HEK293 (cell line): ENCODE results near the gene SYT13.

Experiments
- CTCF ChIA-PET: fragments of 350-600 bp; formaldehyde crosslinking; extraction: SDS; loops from one replicate; lab custom pipeline; 2021; ENCODE audit warnings: antibody characterized with exemption; lab: Yijun Ruan, JAX
- POLR2A ChIA-PET: fragments of 300-600 bp; formaldehyde crosslinking; extraction: SDS; loops from one replicate; lab custom pipeline; 2020; ENCODE audit warnings: antibody characterized with exemption, inconsistent platforms; lab: Yijun Ruan, JAX
- H3K27ac ChIP-seq: fragments of 200-500 bp; sonication (Bioruptor generic); 2 replicates; pipeline ENCODE4 v1.5.1; 2014; ENCODE audit warnings: low read depth, low read length, control low read depth, inconsistent platforms; ENCODE audit errors: extremely low read depth
- H3K36me3 ChIP-seq, 2 experiments: fragments of 200-500 bp in 1 of 2; sonication (Bioruptor generic) in 1 of 2; 1 replicate in 1 of 2; 2 replicates in 1 of 2; pipeline ENCODE4 v1.5.1; 2014 to 2017; ENCODE audit warnings: inconsistent platforms in 2 of 2, low read length in 2 of 2; ENCODE audit not compliant: control insufficient read depth in 2 of 2, insufficient read depth in 1 of 2
- H3K4me1 ChIP-seq: fragments of 200-500 bp; sonication (Bioruptor generic); 2 replicates; pipeline ENCODE4 v1.5.1; 2014; ENCODE audit warnings: mild to moderate bottlenecking, low read length, inconsistent platforms; ENCODE audit not compliant: control insufficient read depth, insufficient read depth
- H3K4me3 ChIP-seq: 2 replicates; pipeline ENCODE4 v1.5.1; 2011; ENCODE audit warnings: low read depth, mild to moderate bottlenecking, control low read depth, low read length, moderate library complexity
- H3K9me3 ChIP-seq: fragments of 200-500 bp; sonication (Bioruptor generic); 2 replicates; pipeline ENCODE4 v1.5.1; 2014; ENCODE audit warnings: low read depth, low read length, inconsistent platforms; ENCODE audit not compliant: control insufficient read depth, insufficient read depth
- FEZF1 ChIP-seq: fragments of 450-650 bp; formaldehyde crosslinking; IDR thresholded peaks from 2 replicates; pipeline ENCODE4 v1.5.1; 2016; ENCODE audit warnings: missing biosample characterization, missing genetic modification characterization
- KLF7 ChIP-seq: fragments of 450-650 bp; formaldehyde crosslinking; IDR thresholded peaks from 2 replicates; pipeline ENCODE4 v1.5.1; 2016; ENCODE audit warnings: missing biosample characterization, missing genetic modification characterization, borderline replicate concordance
- MYNN ChIP-seq: fragments of 450-650 bp; formaldehyde crosslinking; IDR thresholded peaks from 2 replicates; pipeline ENCODE4 v1.5.1; 2016; ENCODE audit warnings: missing biosample characterization, missing genetic modification characterization, borderline replicate concordance
- TCF7L2 ChIP-seq: IDR thresholded peaks from 2 replicates; pipeline ENCODE4 v1.6.1; 2011; ENCODE audit warnings: low read depth, mild to moderate bottlenecking, inconsistent platforms, low read length, moderate library complexity, borderline replicate concordance
- WT1 ChIP-seq: fragments of 450-650 bp; formaldehyde crosslinking; IDR thresholded peaks from 2 replicates; pipeline ENCODE4 v1.5.1; 2016; ENCODE audit warnings: missing biosample characterization, missing genetic modification characterization
- ZBTB21 ChIP-seq: fragments of 450-650 bp; formaldehyde crosslinking; IDR thresholded peaks from 2 replicates; pipeline ENCODE4 v1.5.1; 2017; ENCODE audit warnings: missing biosample characterization, missing genetic modification characterization
- ZNF114 ChIP-seq: fragments of 450-650 bp; formaldehyde crosslinking; IDR thresholded peaks from 2 replicates; pipeline ENCODE4 v1.5.0; 2017; ENCODE audit warnings: missing biosample characterization, missing genetic modification characterization
- ZNF211 ChIP-seq: fragments of 450-650 bp; formaldehyde crosslinking; IDR thresholded peaks from 2 replicates; pipeline ENCODE4 v1.5.1; 2016; ENCODE audit warnings: low read depth, missing biosample characterization, missing genetic modification characterization
- ZNF239 ChIP-seq: fragments of 450-650 bp; formaldehyde crosslinking; IDR thresholded peaks from 2 replicates; pipeline ENCODE4 v1.5.1; 2016; ENCODE audit warnings: missing biosample characterization, missing genetic modification characterization
- ZNF274 ChIP-seq, 2 experiments: fragments of 200-500 bp in 1 of 2; fragments of 450-650 bp in 1 of 2; sonication (Bioruptor generic) in 1 of 2; formaldehyde crosslinking in 1 of 2; IDR thresholded peaks; 2 replicates each; pipeline versions ENCODE4 v1.5.1 to v1.6.1; 2014 to 2016; ENCODE audit warnings: borderline replicate concordance in 1 of 2, inconsistent platforms in 1 of 2, low read length in 1 of 2, missing biosample characterization in 1 of 2, missing genetic modification characterization in 1 of 2
- ZNF335 ChIP-seq: fragments of 450-650 bp; formaldehyde crosslinking; conservative IDR thresholded peaks from 2 replicates; pipeline ENCODE4 v1.5.1; 2016; ENCODE audit warnings: missing biosample characterization, missing genetic modification characterization
- ZNF366 ChIP-seq: fragments of 450-650 bp; formaldehyde crosslinking; conservative IDR thresholded peaks from 2 replicates; pipeline ENCODE4 v1.5.1; 2016; ENCODE audit warnings: missing biosample characterization, missing genetic modification characterization
- ZNF558 ChIP-seq: fragments of 450-650 bp; formaldehyde crosslinking; IDR thresholded peaks from 2 replicates; pipeline ENCODE4 v1.5.1; 2016; ENCODE audit warnings: missing biosample characterization, missing genetic modification characterization
- ZNF621 ChIP-seq: fragments of 450-650 bp; formaldehyde crosslinking; IDR thresholded peaks from 2 replicates; pipeline ENCODE4 v1.5.1; 2017; ENCODE audit warnings: missing biosample characterization, missing genetic modification characterization
- ZNF626 ChIP-seq: fragments of 450-650 bp; sonication (Bioruptor Pico); formaldehyde crosslinking; IDR thresholded peaks from 2 replicates; pipeline ENCODE4 v1.5.1; 2018; ENCODE audit warnings: missing biosample characterization, missing genetic modification characterization, inconsistent platforms
- ZSCAN16 ChIP-seq: fragments of 450-650 bp; formaldehyde crosslinking; IDR thresholded peaks from 2 replicates; pipeline ENCODE4 v1.5.1; 2016; ENCODE audit warnings: missing biosample characterization, missing genetic modification characterization
- TF ChIP-seq, protein P1 (sequence below): fragments of 450-650 bp; formaldehyde crosslinking; IDR thresholded peaks from 2 replicates; pipeline ENCODE4 v1.5.1; 2017; ENCODE audit warnings: missing biosample characterization, missing genetic modification characterization
- TF ChIP-seq, protein P2 (sequence below): fragments of 450-650 bp; formaldehyde crosslinking; IDR thresholded peaks from 2 replicates; pipeline ENCODE4 v1.5.1; 2017; ENCODE audit warnings: missing biosample characterization, missing genetic modification characterization
- TF ChIP-seq, protein P3 (sequence below): fragments of 450-650 bp; formaldehyde crosslinking; optimal IDR thresholded peaks from 2 replicates; pipeline ENCODE3; 2016; ENCODE audit warnings: missing biosample characterization, mild to moderate bottlenecking, missing genetic modification characterization
- TF ChIP-seq, protein P4 (sequence below): fragments of 450-650 bp; formaldehyde crosslinking; IDR thresholded peaks from 2 replicates; pipeline ENCODE4 v1.5.1; 2016; ENCODE audit warnings: missing biosample characterization, missing genetic modification characterization

Gene SYT13

DNA sequence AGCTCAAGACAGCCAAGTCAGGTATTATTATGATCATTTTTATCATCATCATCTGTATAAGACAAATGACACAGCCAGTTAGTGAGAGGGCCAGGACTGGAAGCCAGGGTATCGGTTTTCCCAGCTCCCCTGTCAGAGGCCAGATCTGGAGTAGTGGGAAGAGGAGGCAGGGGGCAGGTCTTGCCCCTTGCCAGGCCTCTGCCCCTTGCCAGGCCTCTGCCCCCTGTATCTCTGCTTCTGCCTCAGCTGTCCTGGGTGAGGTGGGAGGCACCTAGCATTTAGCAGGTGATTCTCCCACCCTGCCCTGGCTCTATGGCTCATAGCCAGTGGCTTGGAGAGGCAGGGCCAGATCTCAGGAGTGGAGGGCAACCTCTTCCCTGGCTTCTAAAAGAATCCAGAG is 72.4 kb downstream of the SYT13 start:
- ChIA-PET POLR2A (no interaction called here), CTCF (interaction anchor here (0.6 to 1.6 kb wide), 2 partner anchors 20 to 68 kb away, joined by 4 to 8 read pairs; no protein-coding TSS in a partner anchor)
- H3K27ac ChIP-seq: no peak overlapping the region
- H3K4me3 ChIP-seq: no peak overlapping the region
- H3K36me3 ChIP-seq: peaks cover 0 to 4% of the 10 kb centered on the region in 2 experiments; a peak in 1 of 3 replicates
- no peaks in the 10 kb centered on the region for H3K9me3 ChIP-seq
- no peaks in the 10 kb centered on the region for H3K4me1 ChIP-seq
- TF ChIP-seq ZNF366: no peak
- TF ChIP-seq FEZF1 (tag by site-specific recombination): no peak
- TF ChIP-seq ZNF114 (tag by site-specific recombination): no peak
- TF ChIP-seq ZNF335 (tag by site-specific recombination): no peak
- TF ChIP-seq, all 188 proteins: peak for 0

DNA sequence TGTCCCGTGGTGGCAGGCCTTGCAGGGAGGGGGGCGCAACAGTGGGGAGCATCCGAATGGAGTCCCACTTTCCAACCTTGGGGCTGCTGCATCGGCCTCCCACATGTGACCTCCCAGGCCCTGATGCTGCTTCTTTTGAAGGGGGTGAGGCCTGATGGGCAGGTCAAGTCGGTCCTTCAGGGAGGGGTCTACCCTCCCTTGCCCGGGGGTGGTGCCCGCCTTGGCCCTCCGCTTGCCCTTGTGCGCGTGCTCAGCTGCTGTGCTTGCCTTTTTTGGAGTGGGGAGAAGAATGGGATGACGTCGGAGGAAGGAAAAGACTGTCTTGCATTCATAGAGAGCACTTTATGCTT is 72.8 kb downstream of the SYT13 start:
- H3K4me3 ChIP-seq: no peak overlapping the region
- TF ChIP-seq ZNF239 (tag by site-specific recombination) (no peak), ZNF274 (IDR thresholded peaks at IDR 0.05; ENCODE audit: low read length) (no peak), ZNF274 (tag by site-specific recombination; IDR thresholded peaks at IDR 0.05; ENCODE audit: borderline replicate concordance) (no peak), TCF7L2 (no peak), ZNF211 (tag by site-specific recombination) (no peak), ZNF626 (tag by site-specific recombination) (no peak), ZNF558 (tag by site-specific recombination) (no peak), KLF7 (tag by site-specific recombination) (no peak), ZBTB21 (tag by site-specific recombination) (no peak), MYNN (tag by site-specific recombination) (no peak), ZSCAN16 (tag by site-specific recombination) (no peak), ZNF621 (tag by site-specific recombination) (no peak), WT1 (tag by site-specific recombination) (no peak)
- TF ChIP-seq, protein P1, sequence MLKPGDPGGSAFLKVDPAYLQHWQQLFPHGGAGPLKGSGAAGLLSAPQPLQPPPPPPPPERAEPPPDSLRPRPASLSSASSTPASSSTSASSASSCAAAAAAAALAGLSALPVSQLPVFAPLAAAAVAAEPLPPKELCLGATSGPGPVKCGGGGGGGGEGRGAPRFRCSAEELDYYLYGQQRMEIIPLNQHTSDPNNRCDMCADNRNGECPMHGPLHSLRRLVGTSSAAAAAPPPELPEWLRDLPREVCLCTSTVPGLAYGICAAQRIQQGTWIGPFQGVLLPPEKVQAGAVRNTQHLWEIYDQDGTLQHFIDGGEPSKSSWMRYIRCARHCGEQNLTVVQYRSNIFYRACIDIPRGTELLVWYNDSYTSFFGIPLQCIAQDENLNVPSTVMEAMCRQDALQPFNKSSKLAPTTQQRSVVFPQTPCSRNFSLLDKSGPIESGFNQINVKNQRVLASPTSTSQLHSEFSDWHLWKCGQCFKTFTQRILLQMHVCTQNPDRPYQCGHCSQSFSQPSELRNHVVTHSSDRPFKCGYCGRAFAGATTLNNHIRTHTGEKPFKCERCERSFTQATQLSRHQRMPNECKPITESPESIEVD (tag by site-specific recombination): no peak
- TF ChIP-seq, protein P2, sequence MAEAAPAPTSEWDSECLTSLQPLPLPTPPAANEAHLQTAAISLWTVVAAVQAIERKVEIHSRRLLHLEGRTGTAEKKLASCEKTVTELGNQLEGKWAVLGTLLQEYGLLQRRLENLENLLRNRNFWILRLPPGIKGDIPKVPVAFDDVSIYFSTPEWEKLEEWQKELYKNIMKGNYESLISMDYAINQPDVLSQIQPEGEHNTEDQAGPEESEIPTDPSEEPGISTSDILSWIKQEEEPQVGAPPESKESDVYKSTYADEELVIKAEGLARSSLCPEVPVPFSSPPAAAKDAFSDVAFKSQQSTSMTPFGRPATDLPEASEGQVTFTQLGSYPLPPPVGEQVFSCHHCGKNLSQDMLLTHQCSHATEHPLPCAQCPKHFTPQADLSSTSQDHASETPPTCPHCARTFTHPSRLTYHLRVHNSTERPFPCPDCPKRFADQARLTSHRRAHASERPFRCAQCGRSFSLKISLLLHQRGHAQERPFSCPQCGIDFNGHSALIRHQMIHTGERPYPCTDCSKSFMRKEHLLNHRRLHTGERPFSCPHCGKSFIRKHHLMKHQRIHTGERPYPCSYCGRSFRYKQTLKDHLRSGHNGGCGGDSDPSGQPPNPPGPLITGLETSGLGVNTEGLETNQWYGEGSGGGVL (tag by site-specific recombination): no peak
- TF ChIP-seq, protein P3, sequence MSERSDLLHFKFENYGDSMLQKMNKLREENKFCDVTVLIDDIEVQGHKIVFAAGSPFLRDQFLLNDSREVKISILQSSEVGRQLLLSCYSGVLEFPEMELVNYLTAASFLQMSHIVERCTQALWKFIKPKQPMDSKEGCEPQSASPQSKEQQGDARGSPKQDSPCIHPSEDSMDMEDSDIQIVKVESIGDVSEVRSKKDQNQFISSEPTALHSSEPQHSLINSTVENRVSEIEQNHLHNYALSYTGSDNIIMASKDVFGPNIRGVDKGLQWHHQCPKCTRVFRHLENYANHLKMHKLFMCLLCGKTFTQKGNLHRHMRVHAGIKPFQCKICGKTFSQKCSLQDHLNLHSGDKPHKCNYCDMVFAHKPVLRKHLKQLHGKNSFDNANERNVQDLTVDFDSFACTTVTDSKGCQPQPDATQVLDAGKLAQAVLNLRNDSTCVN: no peak
- TF ChIP-seq, protein P4, sequence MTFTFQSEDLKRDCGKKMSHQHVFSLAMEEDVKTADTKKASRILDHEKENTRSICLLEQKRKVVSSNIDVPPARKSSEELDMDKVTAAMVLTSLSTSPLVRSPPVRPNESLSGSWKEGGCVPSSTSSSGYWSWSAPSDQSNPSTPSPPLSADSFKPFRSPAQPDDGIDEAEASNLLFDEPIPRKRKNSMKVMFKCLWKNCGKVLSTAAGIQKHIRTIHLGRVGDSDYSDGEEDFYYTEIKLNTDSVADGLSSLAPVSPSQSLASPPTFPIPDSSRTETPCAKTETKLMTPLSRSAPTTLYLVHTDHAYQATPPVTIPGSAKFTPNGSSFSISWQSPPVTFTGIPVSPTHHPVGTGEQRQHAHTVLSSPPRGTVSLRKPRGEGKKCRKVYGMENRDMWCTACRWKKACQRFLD (tag by site-specific recombination): no peak
- no peaks in the 10 kb centered on the region for H3K4me1 ChIP-seq
- ChIA-PET POLR2A (no interaction called here), CTCF (interaction anchor here (0.6 to 1.6 kb wide), 3 partner anchors 10 to 69 kb away, joined by 3 to 8 read pairs (median 4); no protein-coding TSS in a partner anchor)
- peaks cover 0 to 4% of the 10 kb centered on the region in 2 experiments; a peak in 1 of 3 replicates for H3K36me3 ChIP-seq
- no peaks in the 10 kb centered on the region for H3K9me3 ChIP-seq
- no peak overlapping the region for H3K27ac ChIP-seq
